PC-9 (cell line): ENCODE results near the gene LYRM2.

ENCODE experiments used
- CTCF ChIP-seq: fragments of 200-600 bp; sonication (generic); conservative IDR thresholded peaks from 2 replicates; pipeline ENCODE4 v1.6.1; 2017; ENCODE audit warnings: mixed run types, antibody characterized with exemption, mild to moderate bottlenecking, moderate library complexity
- EZH2 ChIP-seq: fragments of 200-600 bp; sonication (generic); IDR thresholded peaks from 2 replicates; pipeline ENCODE4 v1.8.0; 2017; ENCODE audit warnings: antibody characterized with exemption, low read depth

GRCh38 chr6:89547281-89547680 lies 91.3 kb downstream of the LYRM2 start:
- no peak for TF ChIP-seq EZH2
- TF ChIP-seq CTCF = no peak
